GM19397 (cell line): ENCODE measurements around the gene HOXD13.

Source experiments
- ATAC-seq: cut with Tn5 transposase; IDR thresholded peaks from one replicate; pipeline ENCODE4 v1.9.1; 2021; ENCODE audit warnings: mild to moderate bottlenecking, moderate library complexity; ENCODE audit not compliant: unreplicated experiment

HOXD13 gene

DNA sequence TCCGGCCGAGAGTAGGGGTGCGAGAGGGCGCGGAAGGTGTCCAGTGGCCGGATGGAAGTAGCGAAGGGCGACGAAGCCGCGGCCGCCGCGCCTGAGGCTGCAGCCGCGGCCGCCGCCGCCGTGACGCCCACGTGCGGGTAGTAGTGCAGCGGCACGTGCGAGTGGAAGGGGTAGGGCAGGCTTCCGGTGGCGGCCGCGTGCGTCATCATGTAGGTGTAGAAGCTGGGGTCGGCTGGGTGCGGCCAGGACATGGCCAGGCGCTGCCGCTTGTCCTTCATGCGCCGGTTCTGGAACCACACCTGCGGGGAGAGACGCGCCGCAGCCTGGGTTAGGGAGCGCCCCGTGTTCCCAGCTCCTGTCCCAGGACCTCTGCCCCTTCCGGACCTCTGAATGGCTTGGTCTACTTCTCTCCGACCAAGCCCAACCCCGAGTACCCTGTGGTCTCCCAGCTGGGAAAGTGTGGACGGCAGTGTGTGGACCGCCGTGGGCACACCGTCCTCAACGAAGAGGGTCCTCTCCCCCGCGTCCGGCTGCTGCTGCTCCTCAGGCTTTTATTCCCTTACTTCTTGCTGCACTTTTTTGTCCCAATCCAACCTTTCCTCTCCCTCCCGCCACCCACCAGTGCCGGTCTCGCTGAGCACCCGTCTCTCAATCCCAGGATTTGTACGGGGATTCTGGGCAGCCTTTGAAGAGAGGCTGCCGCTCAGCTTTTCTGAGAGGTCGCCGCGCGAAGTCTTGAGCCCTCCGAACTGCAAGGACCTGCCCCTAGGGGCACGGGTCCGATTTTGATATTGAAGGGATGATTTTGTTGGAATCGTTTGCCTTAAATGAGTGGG is 11.8 kb upstream of the HOXD13 start:
- no peak for ATAC-seq

DNA sequence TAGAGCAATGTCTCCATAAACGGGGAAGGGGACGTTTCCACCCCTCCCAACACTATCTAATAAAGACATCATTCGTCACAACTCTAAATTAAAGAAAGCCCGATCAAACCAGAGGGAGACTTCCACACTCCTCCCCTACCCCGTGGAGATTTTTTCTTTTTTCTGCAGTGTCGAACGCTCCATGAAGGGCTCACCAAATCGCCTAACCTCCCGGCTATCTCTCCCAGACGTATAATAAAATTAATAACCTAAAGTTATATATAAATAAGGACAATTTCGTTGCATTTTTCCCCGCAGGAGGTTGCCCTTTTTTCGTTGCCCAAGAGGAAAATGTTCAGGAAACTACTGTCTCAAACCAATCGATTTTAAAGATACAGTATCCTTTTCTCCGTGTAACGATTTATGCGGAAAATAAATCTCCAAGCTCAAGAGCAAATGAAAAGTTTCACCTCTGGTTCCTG is 11.1 kb upstream of the HOXD13 start:
- no peak for ATAC-seq

DNA sequence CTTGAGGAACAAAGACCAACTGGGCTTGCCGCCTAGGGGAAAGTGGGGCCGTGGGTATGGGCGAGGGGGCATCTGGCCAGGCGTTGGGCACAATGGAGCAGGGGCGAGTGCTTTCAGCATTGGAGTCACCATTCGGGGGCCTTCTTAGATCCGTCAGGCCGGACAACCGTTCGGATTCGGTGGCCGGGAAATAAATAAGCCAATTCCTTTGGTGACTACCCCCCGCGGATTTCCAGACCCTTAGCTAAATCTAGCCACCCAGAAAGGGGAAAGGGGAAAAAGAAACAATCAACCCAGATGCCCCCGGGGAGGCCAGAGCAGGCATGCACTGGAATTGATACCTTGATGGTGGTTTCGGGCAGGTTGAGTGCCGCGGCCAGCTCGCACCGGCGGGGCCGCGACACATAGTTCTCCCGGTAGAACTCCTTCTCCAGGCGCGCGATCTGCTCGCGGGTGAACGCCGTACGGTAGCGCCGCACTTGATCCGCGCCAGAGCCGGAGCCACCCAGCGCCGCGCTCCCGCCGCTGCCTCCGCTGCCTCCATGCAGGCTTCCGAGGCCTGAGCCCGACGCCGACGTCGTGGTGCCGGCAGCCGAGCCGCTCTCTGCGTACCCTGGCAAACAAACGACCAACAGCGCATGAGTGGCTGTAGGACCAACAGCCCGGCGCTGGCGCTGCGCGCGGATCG is 10.5 kb upstream of the HOXD13 start:
- ATAC-seq: no peak

GRCh38 chr2:176082525-176082823 is 10.0 kb upstream of the HOXD13 start:
- no peak for ATAC-seq

DNA sequence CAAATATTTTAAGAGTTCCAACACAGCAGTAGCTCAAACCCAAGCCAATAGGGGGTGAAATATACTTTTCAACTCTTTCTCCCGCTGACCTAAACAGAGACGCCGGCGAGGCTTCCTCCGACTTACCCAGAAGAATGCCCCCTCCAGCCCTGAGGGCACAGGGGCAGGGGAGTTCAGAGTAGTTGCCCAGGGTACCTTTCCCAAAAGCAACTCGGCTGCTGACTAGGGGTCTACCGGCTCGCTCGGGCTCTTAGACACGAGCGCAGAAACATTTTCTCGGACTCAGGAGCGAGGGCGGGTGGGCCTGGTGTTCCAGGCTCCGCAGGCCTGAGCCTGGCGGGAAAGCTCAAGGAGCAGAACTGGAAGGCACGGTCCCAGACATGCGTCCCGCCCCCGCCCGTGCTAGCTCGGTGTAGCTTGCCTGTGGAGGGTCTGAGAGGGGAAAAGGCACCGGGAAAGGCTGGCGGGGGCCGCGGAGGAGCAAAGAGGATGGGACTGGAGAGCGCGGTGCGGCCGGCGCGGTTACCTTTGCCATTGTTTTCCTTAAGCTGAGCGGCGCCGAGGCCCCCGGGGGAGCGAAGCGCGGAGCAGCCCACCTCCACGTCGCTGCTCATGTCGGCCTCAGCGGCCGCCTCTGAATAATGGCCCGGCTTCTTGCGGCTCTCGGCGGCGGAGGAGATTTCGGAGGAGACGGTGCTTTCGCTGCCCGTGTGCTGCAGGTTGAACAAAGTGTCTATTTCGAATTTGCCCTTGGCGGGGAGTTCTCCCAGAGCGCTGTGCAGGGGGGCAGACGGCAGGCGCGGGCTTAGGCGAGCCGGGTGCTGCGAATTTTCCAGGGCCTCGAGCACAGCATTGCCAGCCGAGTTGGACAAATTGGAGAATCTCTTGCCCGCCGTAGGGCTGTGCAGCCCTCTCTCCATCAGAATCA is 9.4 kb upstream of the HOXD13 start:
- ATAC-seq: no peak

DNA sequence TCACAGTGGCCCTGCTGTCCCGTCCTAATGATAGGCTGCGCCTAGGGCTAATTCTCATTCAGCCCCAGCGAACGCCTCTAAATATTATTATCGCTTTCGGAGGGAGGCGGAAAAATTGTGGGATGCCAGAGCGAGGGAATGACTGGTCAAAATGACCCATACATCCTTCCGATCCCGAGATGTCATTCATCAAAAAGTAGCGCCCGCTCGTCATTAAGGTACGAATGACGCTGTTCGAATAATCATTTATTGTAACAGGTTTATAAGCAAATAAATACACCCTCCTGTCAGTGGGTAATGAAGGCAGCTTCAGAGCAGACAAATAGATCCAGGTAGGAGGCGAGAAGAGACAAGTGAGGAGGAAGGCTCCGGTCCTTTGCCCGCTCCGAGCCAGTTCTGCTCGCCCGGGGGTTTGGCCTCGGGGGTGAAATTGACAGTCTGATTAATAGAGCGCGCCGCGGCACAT is 8.7 kb upstream of the HOXD13 start, which contains the start of gene EVX2:
TSS of gene EVX2 (minus strand) at position 167 of the 466 bp plus-strand sequence. CDS start 186 bp downstream, outside the sequence.
- no peak for ATAC-seq

DNA sequence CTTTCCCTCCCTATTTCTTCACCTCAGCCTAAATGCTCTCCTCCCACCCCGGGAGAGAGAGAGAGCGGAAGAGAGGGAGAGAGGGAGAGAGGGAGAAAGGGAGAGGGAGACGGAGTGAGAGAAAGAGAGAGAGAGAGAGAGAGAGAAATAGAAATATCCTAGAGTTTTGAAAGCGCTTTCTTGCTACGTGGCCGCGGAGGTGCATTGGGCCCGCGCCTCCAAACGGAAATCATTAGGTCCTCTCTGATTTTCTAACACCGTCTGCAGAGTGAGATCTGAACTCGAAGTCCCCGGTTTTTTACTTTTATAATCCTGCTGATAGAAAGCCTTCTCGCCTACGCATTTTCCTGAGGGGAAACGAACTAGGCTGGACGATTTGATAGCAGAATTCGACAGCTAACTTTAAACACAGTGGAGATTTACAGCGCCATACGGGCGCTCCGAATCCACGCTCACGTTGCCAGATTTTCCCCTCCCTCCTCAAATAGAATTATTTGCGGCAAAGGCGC is 7.9 kb upstream of the HOXD13 start:
- ATAC-seq: no peak

DNA sequence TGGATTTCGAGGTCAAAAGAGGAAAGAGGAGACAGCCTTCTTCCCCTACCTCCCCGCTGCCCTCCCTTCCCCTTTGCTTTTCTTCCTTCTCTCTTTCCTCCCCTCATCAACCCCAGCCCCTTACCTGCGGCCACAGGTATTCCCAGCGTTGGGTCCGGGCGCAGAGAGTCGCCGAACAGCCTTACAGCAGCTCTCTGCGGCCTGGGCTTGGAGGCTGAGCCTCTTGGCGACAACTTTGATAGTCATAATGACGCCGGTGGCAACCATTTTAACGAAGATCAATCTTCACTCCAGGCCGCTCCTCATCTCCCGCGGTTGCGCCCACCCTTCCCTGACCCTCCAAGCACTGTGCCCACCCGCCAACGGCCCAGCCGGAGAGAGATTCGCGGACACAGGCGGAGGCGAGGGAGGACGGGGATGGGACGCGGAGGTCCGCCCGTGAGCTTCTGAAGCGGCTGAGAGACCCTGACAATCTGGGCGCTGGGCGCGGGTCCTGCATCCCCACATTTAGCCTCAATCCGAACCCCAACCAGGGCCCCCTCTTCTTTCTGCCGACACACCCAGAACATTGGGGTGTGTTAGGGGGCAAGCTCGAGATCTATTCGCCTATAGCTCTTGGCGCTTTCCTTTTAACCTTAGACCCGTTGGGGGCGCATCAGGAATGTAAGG is 7.3 kb upstream of the HOXD13 start:
- ATAC-seq: no peak

DNA sequence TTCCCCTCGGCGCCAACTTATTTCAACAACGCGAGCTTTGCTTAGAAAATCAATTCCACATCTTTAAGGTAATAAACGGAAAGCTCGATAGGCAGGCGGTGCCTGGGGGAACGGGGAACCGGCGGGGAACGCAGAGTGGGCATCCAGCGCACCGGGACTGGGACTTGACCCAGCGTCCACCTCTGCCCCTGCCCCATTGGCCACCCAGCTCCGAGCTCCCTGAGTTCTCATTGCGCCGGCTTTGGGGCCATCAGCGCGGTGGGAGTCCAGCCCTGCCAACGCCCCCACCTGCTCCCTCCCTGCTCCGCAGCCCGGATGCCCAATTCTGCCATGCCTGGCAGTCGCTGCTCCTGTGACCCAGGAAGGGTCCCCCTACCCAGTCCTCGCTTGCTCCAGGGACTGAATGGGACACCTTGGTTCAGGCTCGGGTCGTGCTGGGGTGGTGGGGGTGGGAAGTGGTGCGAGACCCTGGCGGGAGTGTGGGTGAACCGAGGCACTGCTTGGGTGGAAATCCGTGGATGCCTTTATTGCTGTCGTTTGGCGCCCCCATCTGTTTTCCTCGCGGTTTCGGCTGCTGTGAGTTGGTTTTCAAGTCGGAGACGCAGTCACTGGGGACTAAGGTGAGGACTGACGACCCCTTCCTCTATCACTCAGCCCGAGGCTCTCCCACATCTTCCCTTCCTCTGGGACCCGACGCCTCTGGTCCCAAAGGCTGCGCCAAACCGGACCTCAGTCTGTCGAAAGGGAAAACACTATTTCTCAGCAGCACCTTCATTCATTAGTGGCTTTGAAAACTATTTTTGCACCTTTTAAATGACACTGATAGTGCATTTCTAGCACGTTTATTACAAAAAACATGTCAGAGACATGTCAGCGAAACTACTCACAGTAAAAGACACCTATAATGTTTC is 6.4 kb upstream of the HOXD13 start:
- ATAC-seq: no peak

DNA sequence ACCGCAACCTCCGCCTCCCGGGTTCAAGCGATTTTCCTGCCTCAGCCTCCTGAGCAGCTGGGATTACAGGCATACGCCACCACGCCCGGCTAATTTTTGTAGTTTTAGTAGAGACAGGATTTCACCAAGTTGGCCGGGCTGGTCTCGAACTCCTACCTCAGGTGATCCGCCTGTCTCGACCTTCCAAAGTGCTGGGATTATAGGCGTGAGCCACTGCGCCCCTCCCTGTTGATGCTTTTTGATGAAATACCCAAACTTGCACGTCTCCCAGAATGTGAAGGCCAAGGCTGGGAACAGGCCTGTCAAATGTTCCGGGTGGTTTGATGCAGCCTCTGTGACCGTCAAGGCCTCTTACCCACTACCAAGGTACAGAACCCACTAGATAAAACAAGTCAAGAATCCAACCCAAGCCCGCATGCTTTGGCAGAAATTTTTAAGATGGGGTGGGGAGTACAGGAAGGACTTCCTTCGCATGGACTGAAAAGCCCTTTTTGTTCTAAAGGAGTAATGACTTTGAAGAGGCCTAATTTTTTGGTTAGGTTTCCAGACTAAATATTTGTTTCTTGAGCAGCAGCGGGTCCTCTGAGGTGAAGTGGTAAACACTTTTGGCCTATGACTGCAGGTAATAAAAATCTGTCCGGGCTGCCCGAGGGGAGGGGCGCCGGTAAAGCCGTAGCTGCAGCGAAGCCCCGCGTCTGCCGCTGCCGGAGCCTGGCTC is 5.0 kb upstream of the HOXD13 start:
- ATAC-seq: no peak

- ATAC-seq: no peak
Observed at GRCh38 chr2:176088048-176088936, 4.2 kb upstream of the HOXD13 start.

- no peak for ATAC-seq
Observed at GRCh38 chr2:176088937-176089842, 3.3 kb upstream of the HOXD13 start.

- ATAC-seq: no peak
Observed at GRCh38 chr2:176089843-176090395, 2.6 kb upstream of the HOXD13 start.

GRCh38 chr2:176090862-176091261 is 1.7 kb upstream of the HOXD13 start:
- no peak for ATAC-seq

- ATAC-seq: no peak
Observed at GRCh38 chr2:176091329-176092258, 927 bp upstream of the HOXD13 start.
